Measurements from ENCODE around the gene TMEM80. TPM values are rescaled to one million over a fixed set of nuclear protein-coding genes. Genes with fewer than 3 reads are reported as not detected.

The TMEM80 gene
- total RNA-seq, 4 donors from 2014 or later: 8.8 to 32.8 (median 16.3) TPM

- TF ChIP-seq CTCF (IDR thresholded peaks at IDR 0.05; ENCODE audit: low read depth): no peak
Observed at GRCh38 chr11:722346-722811, 26.8 kb downstream of the TMEM80 start.

DNA sequence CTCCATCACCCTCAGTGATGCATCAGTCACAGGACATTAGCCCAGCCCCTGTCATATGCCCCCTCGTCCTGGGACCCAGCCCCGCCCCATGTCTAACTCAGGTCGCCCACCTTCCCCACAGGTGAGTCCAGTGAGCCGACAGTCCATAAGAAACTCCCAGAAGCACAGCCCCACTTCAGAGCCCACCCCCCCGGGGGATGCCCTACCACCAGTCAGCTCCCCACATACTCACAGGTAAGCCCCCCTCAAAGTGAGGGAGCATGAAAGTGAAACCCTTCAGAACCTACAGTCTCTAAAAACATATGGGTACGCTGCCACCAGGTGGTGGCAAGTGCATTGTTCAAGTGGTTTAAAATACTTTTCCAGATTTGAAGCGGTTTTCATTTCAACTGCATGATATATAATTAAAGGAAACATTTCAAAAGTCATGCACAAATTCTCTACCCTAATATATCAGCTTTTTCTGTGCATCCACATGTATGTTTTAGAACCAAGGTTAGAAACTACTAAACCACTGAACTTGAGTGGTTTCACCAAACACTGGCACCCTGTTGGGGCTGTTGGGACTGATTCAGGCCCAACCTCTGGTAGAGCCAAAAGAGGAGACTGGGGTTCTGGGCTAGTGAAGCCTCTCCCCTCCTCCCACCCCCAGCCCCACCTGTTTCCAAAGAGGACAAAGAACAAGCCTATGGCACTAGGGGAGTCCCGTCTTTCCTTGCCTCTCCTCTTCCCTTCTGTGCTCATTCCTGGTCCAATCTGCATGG is 27.7 kb downstream of the TMEM80 start:
- TF ChIP-seq CTCF (IDR thresholded peaks at IDR 0.05; ENCODE audit: low read depth): no peak

DNA sequence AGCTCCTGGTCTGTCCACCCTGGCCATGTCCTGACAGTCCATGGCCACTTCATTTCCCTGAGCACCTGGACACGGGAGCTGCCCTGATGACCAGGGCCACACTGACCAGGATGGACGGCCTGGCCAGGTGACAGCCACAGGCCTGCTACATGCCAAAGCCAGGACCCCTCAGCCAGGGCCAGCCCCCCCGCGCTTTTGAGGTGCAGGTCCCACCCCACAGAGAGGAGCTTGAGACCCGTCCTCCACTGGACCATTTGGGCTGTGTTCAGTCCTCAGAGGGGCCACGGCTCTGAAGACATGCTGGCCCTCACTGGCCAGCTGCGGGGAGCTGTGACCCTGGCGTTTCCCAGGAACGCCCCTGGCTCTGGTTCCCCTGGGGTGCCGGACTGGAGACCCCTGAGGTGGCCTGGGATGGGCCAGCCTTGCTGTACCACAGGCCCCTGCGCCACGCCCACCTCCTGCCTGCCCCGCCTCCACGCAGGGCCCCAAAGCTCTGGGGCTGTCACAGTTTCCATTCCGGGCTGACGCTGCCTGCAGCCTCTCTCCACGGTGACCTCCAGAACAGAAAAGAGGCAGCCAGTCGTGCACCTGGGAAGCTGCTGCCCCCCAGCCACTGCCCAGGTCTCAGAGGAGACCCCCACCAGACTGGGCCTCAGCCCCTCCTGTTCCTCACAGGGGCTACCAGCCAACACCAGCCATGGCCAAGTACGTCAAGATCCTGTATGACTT is 28.6 kb downstream of the TMEM80 start:
- no peak for TF ChIP-seq CTCF (IDR thresholded peaks at IDR 0.05; ENCODE audit: low read depth)

DNA sequence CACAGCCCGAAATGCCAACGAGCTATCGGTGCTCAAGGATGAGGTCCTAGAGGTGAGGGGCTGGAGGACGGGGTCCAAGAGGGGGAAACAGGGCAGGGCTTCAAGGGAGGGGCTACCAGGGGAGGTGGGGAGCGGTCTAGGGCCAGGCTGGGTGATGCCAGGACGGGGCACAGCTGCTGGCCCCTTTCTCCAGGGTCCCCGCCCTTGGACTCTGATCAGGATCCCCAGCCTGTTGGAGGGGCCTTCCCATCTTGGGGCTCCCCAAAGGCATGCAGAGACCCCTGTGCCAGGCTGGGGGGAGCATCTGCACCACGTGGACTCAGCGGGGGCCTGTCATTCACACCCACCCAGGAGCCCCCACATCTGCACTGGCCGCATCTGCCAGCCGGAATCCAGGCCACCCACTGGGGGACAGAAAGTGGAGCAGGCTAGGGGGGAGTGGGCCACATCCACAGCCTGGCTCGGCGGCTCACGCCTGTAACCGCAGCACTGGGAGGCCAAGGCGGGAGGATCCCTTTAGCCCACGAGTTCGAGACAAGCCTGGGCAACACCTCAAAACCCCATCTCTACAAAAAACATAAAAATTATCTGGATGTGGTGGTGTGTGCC is 29.3 kb downstream of the TMEM80 start:
- TF ChIP-seq CTCF (IDR thresholded peaks at IDR 0.05; ENCODE audit: low read depth): no peak

- TF ChIP-seq CTCF (IDR thresholded peaks at IDR 0.05; ENCODE audit: low read depth): no peak
Observed at GRCh38 chr11:725624-726202, 30.1 kb downstream of the TMEM80 start.

- TF ChIP-seq CTCF (IDR thresholded peaks at IDR 0.05; ENCODE audit: low read depth): no peak
Observed at GRCh38 chr11:726278-727220, 30.9 kb downstream of the TMEM80 start.

Measured in subcutaneous adipose tissue (tissue), 4 donors.